ENCODE data around the gene P2RX4. TPM values are rescaled to one million over a fixed set of nuclear protein-coding genes. Genes with fewer than 3 reads are reported as not detected.

P2RX4 gene
- total and polyA plus RNA-seq, 2 of the 13 experiments (the other 11 are each of a cell fraction or from before 2014, with no cell fraction given) = 13.8 to 30.8 TPM

DNA sequence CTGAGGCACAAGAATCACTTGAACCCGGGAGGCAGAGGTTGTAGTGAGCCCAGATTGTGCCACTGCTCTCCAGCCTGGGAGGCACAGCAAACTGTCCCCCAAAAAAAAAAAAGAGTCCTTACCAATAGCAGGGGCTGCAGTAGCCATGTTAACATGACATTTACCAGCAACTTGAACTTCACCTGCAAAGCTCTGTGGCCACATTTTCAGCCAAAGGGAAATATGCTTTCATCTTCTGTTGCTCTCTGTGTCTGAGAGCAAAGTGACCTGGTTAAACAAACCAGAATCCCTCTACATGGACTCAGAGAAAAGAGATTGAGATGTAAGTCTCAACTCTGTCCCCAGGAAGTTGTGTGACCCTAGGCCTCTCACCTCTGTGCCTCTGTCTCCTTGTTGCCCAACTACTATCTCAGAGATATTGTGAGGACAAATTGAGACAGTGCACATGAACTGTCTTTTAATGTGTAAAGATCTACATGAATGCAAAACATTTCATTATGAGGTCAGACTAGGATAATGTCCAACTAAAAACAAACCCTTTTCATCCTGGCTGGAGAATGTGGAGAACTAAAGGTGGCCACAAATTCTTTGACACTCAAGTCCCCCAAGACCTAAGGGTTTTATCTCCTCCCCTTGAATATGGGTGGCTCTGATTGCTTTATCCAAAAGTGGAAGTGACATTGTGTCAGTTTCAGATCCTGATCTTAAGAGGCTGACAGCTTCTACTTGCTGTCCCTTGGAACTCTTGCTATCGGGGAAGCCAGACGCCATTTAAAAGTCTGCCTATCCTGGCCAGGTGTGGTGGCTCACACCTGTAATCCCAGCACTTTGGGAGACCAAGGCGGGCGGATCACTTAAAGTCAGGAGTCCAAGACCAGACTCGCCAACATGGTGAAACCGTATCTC, 24.7 kb upstream of the P2RX4 start (continued):
- TF ChIP-seq, protein P1, sequence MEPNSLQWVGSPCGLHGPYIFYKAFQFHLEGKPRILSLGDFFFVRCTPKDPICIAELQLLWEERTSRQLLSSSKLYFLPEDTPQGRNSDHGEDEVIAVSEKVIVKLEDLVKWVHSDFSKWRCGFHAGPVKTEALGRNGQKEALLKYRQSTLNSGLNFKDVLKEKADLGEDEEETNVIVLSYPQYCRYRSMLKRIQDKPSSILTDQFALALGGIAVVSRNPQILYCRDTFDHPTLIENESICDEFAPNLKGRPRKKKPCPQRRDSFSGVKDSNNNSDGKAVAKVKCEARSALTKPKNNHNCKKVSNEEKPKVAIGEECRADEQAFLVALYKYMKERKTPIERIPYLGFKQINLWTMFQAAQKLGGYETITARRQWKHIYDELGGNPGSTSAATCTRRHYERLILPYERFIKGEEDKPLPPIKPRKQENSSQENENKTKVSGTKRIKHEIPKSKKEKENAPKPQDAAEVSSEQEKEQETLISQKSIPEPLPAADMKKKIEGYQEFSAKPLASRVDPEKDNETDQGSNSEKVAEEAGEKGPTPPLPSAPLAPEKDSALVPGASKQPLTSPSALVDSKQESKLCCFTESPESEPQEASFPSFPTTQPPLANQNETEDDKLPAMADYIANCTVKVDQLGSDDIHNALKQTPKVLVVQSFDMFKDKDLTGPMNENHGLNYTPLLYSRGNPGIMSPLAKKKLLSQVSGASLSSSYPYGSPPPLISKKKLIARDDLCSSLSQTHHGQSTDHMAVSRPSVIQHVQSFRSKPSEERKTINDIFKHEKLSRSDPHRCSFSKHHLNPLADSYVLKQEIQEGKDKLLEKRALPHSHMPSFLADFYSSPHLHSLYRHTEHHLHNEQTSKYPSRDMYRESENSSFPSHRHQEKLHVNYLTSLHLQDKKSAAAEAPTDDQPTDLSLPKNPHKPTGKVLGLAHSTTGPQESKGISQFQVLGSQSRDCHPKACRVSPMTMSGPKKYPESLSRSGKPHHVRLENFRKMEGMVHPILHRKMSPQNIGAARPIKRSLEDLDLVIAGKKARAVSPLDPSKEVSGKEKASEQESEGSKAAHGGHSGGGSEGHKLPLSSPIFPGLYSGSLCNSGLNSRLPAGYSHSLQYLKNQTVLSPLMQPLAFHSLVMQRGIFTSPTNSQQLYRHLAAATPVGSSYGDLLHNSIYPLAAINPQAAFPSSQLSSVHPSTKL (CRISPR knock-in tag; IDR thresholded peaks at IDR 0.05) = peak; percentile 30; the same call in 1 of the 2 replicates
- TF ChIP-seq ETV5 (CRISPR knock-in tag; IDR thresholded peaks at IDR 0.05; ENCODE audit: borderline replicate concordance) = peak; percentile 40; the same call in 1 of the 2 replicates
- TF ChIP-seq, protein P2, sequence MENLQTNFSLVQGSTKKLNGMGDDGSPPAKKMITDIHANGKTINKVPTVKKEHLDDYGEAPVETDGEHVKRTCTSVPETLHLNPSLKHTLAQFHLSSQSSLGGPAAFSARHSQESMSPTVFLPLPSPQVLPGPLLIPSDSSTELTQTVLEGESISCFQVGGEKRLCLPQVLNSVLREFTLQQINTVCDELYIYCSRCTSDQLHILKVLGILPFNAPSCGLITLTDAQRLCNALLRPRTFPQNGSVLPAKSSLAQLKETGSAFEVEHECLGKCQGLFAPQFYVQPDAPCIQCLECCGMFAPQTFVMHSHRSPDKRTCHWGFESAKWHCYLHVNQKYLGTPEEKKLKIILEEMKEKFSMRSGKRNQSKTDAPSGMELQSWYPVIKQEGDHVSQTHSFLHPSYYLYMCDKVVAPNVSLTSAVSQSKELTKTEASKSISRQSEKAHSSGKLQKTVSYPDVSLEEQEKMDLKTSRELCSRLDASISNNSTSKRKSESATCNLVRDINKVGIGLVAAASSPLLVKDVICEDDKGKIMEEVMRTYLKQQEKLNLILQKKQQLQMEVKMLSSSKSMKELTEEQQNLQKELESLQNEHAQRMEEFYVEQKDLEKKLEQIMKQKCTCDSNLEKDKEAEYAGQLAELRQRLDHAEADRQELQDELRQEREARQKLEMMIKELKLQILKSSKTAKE (CRISPR knock-in tag; IDR thresholded peaks at IDR 0.05; ENCODE audit: borderline replicate concordance) = peak; percentile 50; the same call in 1 of the 2 replicates
- TF ChIP-seq DPF2 (CRISPR knock-in tag; IDR thresholded peaks at IDR 0.05; ENCODE audit: borderline replicate concordance, low read depth) = no peak
- TF ChIP-seq TCF7 (IDR thresholded peaks at IDR 0.05; ENCODE audit: low read depth) = peak; percentile 45; the same call in 1 of the 2 replicates
